MCF 10A (cell line): ENCODE measurements around the gene LRRFIP1. TPM values are rescaled to one million over a fixed set of nuclear protein-coding genes. Genes with fewer than 3 reads are reported as not detected.
"Not testable (repeated sequence)": the region's sequence is repeated elsewhere in the genome, so short reads cannot be mapped to it uniquely, and the experiment has no call there.

Experiments used
- BruUV-seq: library from RNA; stranded (reverse); fragments of 400-500 nt; replicated peaks from 2 replicates; lab custom pipeline; 2021; lab: Mats Ljungman, UMichigan
- CTCF ChIA-PET: fragments of 300-600 bp; sonication (Branson Sonifier 250); formaldehyde crosslinking; extraction: SDS; loops from one replicate; lab custom pipeline; 2021; ENCODE audit warnings: antibody characterized with exemption, inconsistent platforms; lab: Yijun Ruan, JAX
- POLR2A ChIA-PET: fragments of 300-600, 350-650 bp; sonication (Branson Sonifier 250); formaldehyde crosslinking; extraction: SDS; loops from one replicate; lab custom pipeline; 2020; ENCODE audit warnings: antibody characterized with exemption, inconsistent platforms; lab: Yijun Ruan, JAX
- DNase-seq: peaks from one replicate; pipeline ENCODE4 v3.0.0-alpha.2; 2018; ENCODE audit not compliant: unreplicated experiment
- H3K27ac Mint-ChIP-seq: one replicate; pipeline ENCODE4 v1.8.0; 2022; ENCODE audit warnings: mild to moderate bottlenecking, low read depth, mixed read lengths; ENCODE audit not compliant: unreplicated experiment
- H3K27me3 Mint-ChIP-seq: one replicate; pipeline ENCODE4 v1.8.0; 2022; ENCODE audit warnings: mixed read lengths; ENCODE audit not compliant: insufficient read depth, unreplicated experiment
- H3K36me3 Mint-ChIP-seq: one replicate; pipeline ENCODE4 v1.8.0; 2022; ENCODE audit warnings: mild to moderate bottlenecking, moderate library complexity, mixed read lengths; ENCODE audit not compliant: insufficient read depth, unreplicated experiment
- H3K4me1 Mint-ChIP-seq: one replicate; pipeline ENCODE4 v1.8.0; 2022; ENCODE audit warnings: mixed read lengths; ENCODE audit not compliant: insufficient read depth, unreplicated experiment
- H3K4me3 Mint-ChIP-seq: one replicate; pipeline ENCODE4 v1.8.0; 2022; ENCODE audit warnings: mild to moderate bottlenecking, moderate library complexity, mixed read lengths; ENCODE audit not compliant: unreplicated experiment
- H3K9me3 Mint-ChIP-seq: one replicate; pipeline ENCODE4 v1.8.0; 2022; ENCODE audit warnings: mixed read lengths; ENCODE audit not compliant: unreplicated experiment
- CTCF ChIP-seq: fragments of 200-600 bp; IDR thresholded peaks from one replicate; pipeline ENCODE4 v1.8.0; 2022; ENCODE audit warnings: antibody characterized with exemption, mild to moderate bottlenecking; ENCODE audit not compliant: unreplicated experiment
- intact Hi-C: fragments of 100-400 bp; cut with micrococcal nuclease; formaldehyde crosslinking; loops from 2 replicates; pipeline ENCODE4 v1.14.1; 2022
- total RNA-seq: library from RNA; stranded (reverse); gene quantifications from 2 replicates; pipeline ENCODE4 v1.2.3, GENCODE V29; 2022

LRRFIP1 gene
- total RNA-seq, 1 experiment from 2014 or later = 197 TPM

- Mint-ChIP-seq H3K36me3 (no peaks in the 10 kb centered on the region), H3K4me3 (no peak overlapping the region), H3K27ac (no peak overlapping the region), H3K9me3 (no peaks in the 10 kb centered on the region), H3K27me3 (peaks cover 13% of the 10 kb centered on the region), H3K4me1 (peaks cover 12% of the 10 kb centered on the region)
- no peak for DNase-seq
- no peak for TF ChIP-seq CTCF
- ChIA-PET POLR2A (no interaction called here), CTCF (no interaction called here)
- BruUV-seq = no TSS peak
- intact Hi-C loops = no loop called here
Observed at GRCh38 chr2:237666606-237667005, 39.2 kb downstream of the LRRFIP1 start.

GRCh38 chr2:237667050-237667576 lies 39.7 kb downstream of the LRRFIP1 start:
- Mint-ChIP-seq H3K27me3 (peaks cover 13% of the 10 kb centered on the region), H3K4me1 (peaks cover 12% of the 10 kb centered on the region)
- H3K36me3 Mint-ChIP-seq, H3K9me3 Mint-ChIP-seq, intact Hi-C loops, DNase-seq, H3K4me3 Mint-ChIP-seq, BruUV-seq, H3K27ac Mint-ChIP-seq, POLR2A ChIA-PET: not testable (repeated sequence)
- CTCF ChIA-PET = interaction anchor here (0.6 kb wide), 2 partner anchors 56 to 77 kb away, joined by 3 to 4 read pairs; no protein-coding TSS in a partner anchor

GRCh38 chr2:237667893-237668292 lies 40.5 kb downstream of the LRRFIP1 start:
- CTCF ChIA-PET = interaction anchor here (0.6 to 8.5 kb wide), 5 partner anchors 10 to 1398 kb away, joined by 3 to 206 read pairs (median 4); no protein-coding TSS in a partner anchor
- no peaks in the 10 kb centered on the region for H3K36me3 Mint-ChIP-seq
- H3K4me1 Mint-ChIP-seq = peaks cover 8% of the 10 kb centered on the region
- no peak for DNase-seq
- POLR2A ChIA-PET = interaction anchor here (0.6 to 0.8 kb wide), 2 partner anchors 100 to 466 kb away, joined by 3 to 4 read pairs; no protein-coding TSS in a partner anchor
- H3K27ac Mint-ChIP-seq = no peak overlapping the region
- no peaks in the 10 kb centered on the region for H3K9me3 Mint-ChIP-seq
- intact Hi-C loops = no loop called here
- TF ChIP-seq CTCF = no peak
- BruUV-seq = no TSS peak
- H3K27me3 Mint-ChIP-seq = peaks cover 13% of the 10 kb centered on the region
- H3K4me3 Mint-ChIP-seq = no peak overlapping the region

GRCh38 chr2:237668440-237668839 lies 41.1 kb downstream of the LRRFIP1 start:
- H3K27ac Mint-ChIP-seq = no peak overlapping the region
- TF ChIP-seq CTCF = no peak
- no peak overlapping the region for H3K4me3 Mint-ChIP-seq
- CTCF ChIA-PET = interaction anchor here (8.5 kb wide), 1 partner anchor 76 kb away, joined by 206 read pairs; no protein-coding TSS in a partner anchor
- DNase-seq = no peak
- POLR2A ChIA-PET = interaction anchor here (0.6 to 0.8 kb wide), 3 partner anchors 63 to 467 kb away, joined by 3 to 5 read pairs (median 4); no protein-coding TSS in a partner anchor
- peaks cover 11% of the 10 kb centered on the region for H3K4me1 Mint-ChIP-seq
- H3K36me3 Mint-ChIP-seq = no peaks in the 10 kb centered on the region
- no TSS peak for BruUV-seq
- intact Hi-C loops = no loop called here
- H3K9me3 Mint-ChIP-seq = no peaks in the 10 kb centered on the region
- H3K27me3 Mint-ChIP-seq = peaks cover 13% of the 10 kb centered on the region
